ENCODE measurements around the gene PALMD.

Gene PALMD, protein sequence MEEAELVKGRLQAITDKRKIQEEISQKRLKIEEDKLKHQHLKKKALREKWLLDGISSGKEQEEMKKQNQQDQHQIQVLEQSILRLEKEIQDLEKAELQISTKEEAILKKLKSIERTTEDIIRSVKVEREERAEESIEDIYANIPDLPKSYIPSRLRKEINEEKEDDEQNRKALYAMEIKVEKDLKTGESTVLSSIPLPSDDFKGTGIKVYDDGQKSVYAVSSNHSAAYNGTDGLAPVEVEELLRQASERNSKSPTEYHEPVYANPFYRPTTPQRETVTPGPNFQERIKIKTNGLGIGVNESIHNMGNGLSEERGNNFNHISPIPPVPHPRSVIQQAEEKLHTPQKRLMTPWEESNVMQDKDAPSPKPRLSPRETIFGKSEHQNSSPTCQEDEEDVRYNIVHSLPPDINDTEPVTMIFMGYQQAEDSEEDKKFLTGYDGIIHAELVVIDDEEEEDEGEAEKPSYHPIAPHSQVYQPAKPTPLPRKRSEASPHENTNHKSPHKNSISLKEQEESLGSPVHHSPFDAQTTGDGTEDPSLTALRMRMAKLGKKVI
- total RNA-seq: 0 reads per million in 2 experiments

DNA sequence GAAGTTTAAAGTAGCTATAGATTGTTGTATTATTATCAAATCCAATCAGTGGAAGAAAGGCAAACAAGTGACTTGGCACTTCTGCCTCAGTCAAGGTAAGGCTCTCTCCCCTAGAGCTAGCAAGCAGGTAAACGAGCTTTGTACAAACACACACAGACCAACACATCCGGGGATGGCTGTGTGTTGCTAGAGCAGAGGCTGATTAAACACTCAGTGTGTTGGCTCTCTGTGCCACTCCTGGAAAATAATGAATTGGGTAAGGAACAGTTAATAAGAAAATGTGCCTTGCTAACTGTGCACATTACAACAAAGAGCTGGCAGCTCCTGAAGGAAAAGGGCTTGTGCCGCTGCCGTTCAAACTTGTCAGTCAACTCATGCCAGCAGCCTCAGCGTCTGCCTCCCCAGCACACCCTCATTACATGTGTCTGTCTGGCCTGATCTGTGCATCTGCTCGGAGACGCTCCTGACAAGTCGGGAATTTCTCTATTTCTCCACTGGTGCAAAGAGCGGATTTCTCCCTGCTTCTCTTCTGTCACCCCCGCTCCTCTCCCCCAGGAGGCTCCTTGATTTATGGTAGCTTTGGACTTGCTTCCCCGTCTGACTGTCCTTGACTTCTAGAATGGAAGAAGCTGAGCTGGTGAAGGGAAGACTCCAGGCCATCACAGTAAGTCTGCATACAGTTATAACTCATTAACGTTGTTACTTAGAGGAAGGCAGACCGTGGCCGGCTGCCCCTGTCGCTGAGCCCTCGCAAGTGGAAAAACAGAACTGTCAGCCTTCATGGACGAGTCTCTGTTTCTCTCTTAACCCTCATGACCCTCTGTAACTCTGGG is at the start of gene PALMD:
PALMD (plus strand) TSS at position 415 of the 833 bp plus-strand sequence; CDS start at position 620, 205 bp downstream.
- DNase-seq (ENCODE audit: low read depth): no peak

DNA sequence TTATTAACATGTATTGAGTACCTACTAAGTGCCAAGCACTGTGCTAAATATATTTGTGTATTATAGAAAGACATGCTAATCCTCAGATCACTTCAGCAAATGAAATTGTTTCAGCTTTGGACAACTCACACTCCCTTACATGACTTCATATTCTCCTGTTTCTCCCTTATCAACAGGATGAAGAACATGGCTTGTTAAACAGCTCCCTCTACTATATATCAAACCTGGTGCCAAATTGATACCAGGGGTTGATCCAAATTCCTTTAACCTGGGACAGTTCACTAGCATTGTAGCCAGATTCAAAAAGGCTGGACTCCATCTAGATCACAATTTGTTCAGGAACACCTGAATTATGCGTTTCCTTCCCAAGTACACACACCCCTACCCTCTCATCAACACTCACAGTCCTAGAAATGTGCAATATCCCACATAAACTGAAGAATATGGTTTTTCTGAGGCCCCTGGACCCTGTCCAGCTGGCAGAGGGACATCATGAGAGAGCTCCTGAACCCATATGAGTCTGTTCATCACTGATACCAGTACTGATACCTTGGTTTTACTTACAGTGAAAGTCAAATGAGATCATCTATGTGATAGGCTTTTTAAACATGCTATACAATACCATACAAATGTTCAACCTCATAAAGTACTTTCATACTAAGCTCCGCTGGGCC is 47.0 kb upstream of the PALMD start:
- no peak for DNase-seq (ENCODE audit: low read depth)

DNA sequence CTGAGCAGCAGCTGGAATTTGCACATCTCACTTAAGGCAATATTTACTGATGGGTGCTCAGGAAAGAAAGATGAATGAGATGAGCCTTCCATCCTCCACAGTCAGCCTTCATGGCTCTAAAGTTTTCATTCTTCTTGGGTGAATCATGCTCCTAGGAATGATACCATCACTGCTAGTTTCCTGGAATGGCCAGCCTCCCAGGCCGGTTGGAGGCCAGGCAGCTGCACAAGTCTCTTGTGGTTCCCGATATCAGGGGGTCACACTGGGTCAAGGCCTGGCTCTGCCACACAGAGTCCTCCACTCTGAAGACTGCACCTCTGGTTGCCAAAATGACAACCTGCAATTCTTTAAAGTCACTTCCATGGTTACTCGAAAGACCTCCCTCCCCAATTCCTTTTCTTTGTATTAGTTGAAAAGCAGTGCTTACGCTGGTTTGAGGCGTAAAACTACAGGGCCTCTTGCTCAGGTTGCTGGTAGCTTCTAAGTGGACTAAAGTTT is 46.2 kb upstream of the PALMD start:
- no peak for DNase-seq (ENCODE audit: low read depth)

DNA sequence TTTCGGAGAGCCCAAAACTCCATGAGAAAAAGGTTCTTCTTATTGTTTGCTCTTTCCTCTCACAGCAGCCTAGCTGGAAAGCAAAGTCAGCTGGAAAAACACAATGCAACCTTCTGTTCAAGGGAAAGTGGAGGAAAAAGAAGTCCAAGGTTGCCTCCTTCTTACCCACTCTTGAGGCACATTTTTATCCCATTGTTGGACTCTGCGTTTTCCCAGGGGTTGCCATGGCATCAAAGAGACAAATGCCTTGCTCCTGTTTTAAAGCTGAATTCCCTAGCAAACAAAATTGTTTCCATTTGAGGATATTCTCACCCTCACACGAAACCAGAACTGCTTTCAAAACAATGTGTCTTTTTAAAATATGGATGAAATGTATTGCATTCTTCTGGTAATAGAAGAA is 45.1 kb upstream of the PALMD start:
- no peak for DNase-seq (ENCODE audit: low read depth)

DNA sequence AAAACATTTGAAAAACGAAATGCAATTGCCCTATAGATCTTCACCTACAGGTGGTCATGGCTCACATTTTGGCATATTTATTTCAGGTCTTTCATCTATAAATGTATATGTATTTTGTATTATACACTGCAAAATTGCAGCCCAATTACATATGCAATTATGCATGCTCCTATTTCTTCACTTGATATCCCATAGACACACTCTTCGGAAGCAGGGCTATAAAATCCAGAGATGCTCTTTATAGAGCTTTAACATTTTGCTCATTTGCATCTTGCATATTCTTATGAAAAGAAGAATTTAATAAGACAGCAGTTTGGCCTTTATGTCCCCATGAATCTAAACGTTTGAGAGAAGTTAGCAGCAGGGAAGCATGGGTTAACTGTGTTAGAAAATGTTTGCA is 44.7 kb upstream of the PALMD start:
- DNase-seq (ENCODE audit: low read depth): no peak

DNA sequence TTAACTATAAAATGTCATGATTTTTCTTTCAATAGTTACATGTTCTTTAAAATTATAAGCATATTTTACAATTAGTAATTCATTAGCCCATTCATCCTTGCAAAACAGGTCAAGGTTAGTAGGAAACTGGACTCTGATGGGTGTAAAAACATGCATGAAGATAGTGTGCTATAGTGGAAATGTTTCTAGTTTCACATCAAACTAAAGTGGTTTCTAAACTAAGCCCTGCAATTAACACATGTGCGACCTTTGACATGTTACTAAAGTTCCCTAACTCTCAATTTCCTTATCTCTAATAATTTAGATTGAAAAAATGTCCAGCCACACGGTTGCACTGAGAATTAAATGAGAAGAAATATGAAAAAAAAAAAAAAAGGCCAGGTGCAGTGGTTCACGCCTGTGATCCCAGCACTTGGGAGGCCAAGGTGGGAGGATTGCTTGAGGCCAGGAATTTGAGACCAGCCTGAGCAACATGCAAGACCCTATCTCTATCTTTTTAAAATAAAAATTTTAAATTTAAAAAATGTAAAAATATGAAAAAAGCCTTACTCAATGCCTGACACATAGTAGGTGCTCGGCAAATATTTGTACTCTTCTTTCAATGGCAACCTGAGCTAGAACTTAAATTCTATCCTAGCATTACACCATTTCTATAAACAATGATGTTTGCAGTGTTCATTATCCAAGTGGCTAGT is 44.1 kb upstream of the PALMD start:
- DNase-seq (ENCODE audit: low read depth): no peak

DNA sequence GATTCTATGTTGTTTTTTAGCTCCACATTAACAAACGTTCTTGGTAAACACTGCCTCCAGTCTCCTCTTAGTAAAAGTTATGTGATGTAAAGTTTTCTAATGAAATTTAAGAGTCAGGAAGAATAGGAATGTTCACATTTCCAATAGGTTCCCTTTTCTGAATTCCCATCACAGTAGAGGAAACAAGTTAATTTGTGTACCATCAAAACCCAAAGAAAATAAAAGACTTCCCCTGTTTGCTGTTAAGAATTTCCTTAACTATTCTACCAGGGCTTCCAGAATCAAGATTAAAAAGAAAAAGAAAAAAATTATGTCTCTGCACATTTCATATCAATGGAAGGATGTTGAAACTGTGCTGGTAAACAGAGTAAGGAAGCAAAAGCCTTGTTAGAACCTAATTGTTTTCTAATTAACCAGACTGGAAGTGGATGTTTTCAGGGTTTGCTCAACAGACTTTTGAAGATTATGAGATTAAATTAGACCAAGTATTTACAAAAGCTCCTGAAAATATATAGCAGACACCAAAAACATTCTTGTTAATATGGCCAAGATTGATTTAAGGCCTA is 43.4 kb upstream of the PALMD start:
- DNase-seq (ENCODE audit: low read depth): no peak

DNA sequence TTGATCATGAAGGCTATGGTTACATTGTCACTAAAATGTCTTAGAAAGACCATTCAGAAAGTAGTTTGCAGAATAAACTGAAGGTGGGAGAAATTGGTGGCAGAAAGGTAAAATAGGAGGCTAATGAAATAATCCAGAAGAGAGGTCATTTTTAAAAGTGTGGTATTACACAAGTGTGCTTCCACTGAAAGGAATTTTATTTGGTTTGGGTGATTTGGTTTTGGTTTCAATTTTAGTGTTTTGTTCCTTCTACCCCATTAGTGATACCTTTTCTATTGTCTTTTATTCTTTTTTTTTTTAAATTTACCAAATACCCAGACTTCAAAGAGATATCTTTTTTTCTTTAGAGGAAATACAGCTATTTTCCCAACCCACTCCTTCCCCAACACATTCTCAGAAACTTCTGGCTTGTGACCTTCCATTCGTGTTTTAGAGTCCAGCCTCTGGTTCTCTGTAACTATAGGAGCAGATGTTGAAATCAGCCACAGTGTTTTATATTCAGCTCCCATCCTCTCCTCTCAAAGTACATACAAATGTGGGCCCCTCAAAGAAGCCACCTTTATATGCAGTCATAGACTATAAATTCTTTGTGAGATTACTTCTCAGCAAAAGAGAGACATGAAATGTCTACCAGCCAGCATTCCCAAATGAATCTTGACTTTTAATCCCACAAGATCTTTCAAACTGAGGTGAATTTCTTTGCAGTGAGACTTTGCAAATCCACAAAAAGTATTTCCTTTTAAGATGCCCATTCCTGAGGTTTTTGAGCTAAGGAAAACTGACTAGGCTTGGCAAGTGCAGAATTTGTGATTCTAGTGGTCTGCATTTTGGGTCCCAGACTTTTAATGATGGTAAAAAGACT is 42.0 kb upstream of the PALMD start:
- DNase-seq (ENCODE audit: low read depth): no peak

DNA sequence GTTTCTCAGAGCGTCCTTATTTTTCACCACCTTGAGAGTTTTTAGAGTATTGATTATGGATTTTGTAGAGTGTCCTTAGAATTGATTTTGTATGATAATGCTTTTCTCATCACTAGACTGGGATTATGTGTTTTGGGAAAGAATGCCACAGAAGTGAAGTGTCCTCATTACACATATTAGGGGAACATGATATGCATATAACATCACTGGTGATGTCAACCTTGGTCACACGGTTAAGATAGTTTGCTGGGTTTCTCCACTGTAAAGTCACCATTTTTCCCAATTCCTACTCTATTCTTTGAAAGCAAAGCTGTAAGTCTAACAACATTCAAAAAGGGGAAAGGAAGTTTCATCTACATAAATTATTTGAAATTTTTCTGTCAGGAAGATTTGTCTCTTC is 39.6 kb upstream of the PALMD start:
- DNase-seq (ENCODE audit: low read depth): no peak

DNA sequence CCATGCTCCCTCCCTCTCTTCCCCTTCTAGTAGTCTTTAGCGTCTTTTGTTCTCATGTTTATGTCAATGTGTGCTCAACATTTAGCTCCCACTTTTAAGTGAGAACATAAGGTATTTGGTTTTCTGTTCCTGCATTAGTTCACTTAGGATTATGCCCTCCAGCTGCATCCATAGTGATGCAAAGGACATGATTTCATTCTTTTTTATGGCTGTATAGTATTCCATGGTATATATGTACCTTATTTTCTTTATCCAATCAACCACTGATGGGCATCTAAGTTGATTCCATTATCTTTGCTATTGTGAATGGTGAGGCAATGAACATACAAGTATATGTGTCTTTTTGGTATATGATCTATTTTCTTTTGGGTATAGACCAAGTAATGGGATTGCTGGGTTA is 38.3 kb upstream of the PALMD start:
- no peak for DNase-seq (ENCODE audit: low read depth)

DNA sequence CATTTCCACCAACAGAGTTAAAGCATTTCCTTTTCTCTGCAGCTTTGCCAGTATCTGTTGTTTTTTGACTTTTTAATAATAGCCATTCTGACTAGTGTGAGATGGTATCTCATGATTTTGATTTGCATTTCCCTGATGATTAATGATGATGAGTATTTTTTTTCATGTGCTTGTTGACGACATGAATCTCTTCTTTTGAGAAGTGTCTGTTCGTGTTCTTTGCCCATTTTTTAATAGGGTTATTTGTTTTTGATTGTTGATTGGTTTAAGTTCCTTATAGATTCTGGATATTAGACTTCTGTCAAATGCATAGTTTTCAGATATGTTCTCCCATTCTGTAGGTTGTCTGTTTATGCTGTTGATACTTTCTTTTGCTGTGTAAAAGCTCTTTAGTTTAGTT is 37.9 kb upstream of the PALMD start:
- no peak for DNase-seq (ENCODE audit: low read depth)

DNA sequence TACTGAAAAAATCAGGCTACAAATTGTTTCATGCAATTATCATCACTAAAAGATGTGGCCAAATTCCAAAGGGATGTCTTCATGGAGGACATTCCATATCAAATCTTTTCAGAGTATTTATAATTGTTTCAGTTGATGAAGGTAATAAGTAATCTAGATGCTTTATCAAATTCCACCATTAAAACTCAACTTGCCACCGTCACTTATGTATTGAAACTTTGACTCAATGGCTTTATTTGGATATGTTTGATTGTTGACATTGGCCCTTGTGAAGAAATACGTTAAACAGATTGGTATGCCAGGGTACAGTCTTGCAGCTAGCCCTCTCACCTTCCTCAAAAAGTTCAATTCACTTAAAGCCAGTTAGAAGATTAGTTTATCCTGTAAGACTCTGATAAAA is 32.2 kb upstream of the PALMD start:
- DNase-seq (ENCODE audit: low read depth): no peak

DNA sequence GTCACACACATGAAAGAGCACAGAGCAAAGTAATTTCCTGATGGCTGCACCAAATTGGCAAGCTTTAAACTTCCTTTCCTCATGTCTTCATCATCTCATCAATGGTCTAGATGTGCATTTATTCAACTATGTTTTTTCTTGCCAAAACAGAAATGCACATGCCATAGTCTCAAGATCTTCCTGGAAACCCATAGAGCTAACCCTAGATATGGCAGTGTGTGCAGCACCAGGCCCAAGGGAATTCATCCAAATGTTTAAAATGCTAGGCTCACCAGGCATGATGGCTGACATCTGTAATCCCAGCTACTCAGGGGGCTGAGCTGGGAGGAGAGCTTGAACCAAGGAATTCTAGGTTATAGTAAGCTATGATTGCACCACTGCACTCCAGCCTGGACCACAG is 31.2 kb upstream of the PALMD start:
- DNase-seq (ENCODE audit: low read depth): no peak

DNA sequence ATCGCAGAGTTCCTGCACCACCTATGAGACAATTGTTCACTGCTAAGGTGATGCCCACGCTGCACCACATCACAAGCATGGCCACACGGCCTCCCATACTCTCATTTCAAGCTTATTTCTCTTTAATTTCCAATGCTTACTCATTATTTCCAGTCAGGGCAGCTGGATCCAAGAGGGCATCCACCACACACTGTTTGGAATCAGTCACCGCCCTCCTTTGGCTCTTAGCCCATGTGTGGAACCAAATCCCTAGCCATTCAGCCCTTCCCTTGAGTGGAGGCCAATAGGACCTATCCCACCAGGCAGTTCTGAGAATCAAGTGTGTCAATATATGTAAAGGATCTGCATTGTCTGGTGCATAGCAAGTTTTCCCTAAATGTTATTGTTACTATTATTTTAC is 26.3 kb upstream of the PALMD start:
- DNase-seq (ENCODE audit: low read depth): no peak

DNA sequence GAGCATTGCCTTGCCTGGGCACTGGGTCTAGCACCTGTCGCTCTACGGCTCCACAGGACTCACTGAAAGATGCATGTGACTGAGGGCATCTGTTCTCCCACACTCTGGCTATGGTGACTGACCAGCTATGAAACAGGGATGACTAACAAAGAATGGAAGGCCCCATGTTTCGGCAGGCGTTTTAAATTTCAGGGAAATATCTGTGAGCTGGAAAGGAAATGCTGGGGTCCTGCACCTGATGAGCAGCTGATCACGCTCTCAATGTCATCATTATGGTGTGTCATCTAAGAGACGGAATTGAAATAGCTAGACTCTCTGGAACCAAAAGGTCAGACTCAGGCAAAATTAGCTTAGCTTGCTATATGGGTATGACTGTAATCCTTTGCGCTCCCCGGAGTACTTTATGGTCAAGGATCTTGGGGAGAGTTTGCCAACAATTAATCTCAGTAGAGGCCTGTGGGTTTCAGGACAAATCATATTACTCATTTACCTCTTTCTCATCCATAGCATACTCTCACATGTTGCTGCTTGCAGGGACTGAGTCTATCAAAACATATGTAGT is 24.5 kb upstream of the PALMD start:
- no peak for DNase-seq (ENCODE audit: low read depth)

DNA sequence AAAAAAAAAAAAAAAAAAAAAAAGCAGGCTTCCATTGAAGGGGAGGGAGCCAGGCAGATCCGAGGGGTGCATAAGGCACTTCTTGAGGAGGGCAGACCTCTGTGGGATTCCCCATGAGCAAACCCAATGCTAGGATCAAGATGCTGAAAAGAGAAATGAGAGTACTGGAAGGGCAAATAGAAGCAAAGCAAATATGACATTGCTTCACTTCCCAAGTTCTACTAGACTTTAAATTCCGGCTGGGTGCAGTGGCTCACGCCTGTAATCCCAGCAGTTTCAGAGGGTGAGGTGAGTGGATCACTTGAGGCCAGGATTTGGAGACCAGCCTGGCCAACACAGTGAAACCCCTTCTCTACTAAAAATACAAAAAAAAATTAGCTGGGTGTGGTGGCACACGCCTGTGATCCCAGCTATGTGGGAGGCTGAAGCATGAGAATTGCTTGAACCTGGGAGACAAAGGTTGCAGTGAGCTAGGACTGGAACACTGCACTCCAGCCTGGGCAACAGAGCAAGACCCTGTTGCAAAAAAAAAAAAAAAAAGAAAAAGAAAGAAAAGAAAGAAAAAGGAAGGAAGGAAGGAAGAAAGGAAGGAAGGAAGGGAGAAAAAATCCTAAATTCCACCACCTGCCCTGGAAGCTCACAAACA is 23.1 kb upstream of the PALMD start:
- DNase-seq (ENCODE audit: low read depth): no peak

DNA sequence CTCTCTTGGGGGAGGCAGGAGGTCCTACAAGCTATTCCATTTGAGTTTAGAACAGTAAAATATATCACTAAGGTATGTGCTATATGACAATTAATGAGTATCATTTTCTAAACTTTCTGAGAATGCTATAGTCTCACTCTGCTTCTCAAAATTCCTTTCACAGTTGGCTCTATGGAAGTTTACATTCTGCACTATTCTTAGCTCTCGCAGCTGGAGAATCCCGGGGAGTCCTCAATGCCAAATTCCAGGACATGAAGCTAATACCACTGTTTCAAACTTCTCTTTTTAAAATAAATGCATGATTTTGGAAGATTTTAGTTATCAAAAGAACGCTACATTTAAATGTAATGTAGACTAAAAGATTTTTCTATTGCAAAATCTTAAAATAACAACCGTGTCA is 22.4 kb upstream of the PALMD start:
- no peak for DNase-seq (ENCODE audit: low read depth)

DNA sequence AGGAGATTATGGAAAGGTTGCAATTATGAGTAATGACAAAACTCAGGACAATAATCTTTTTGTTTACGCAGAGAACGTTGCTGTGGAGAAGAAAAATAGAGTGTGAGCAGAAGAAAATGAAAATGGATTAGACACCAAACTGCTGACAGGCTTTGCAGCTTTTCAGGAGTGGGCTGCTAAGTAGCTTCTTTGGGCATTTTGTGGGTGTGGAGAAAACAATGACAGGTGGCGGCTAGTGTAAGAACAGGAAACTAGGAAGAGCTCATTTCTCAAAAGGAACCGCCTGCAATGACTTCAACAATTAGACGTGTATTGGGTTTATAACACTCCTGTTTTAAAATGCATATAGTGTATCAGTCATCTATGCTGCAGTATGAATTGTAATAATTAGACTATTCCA is 18.3 kb upstream of the PALMD start:
- DNase-seq (ENCODE audit: low read depth): no peak

DNA sequence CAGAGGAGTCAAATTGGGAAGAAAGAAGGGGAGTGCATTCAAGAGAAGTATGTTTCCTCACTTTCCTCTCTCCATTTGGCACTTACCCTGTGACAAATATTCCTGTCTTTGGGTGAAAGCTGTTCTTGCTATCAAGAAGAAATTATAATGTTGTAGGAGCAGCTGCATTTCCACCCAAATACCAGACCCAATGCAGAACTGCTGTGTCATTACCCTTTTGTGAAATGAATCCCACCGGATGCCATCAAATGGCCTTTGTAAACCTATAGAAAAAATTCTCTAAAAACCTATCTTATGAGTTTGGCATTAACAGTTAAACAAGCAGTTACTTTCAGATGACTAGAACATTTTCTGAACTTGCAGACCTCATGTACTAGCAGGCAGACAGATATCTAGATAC is 16.7 kb upstream of the PALMD start:
- DNase-seq (ENCODE audit: low read depth): no peak

All from T follicular helper cell (primary cell).